Motor neuron (in vitro differentiated cells): ENCODE measurements around the gene TRMT44. TPM values are rescaled to one million over a fixed set of nuclear protein-coding genes. Genes with fewer than 3 reads are reported as not detected.

Experiments
- ATAC-seq, 8 experiments: fragments of 200-7000 bp; cut with Tn5 transposase; replicated peaks in 6 of 8; 2 replicates each; pipeline ENCODE4 v1.8.0; 2021; ENCODE audit warnings: mild to moderate bottlenecking in 8 of 8, moderate library complexity in 8 of 8
- H3K27ac ChIP-seq, 2 donors: fragments of 250-450 bp; sonication (Bioruptor Pico); 2 replicates each; pipeline ENCODE4 v1.9.0; 2021; ENCODE audit warnings: antibody characterized with exemption in 2 of 2, mild to moderate bottlenecking in 2 of 2, moderate library complexity in 1 of 2
- H3K4me1 ChIP-seq, 2 donors: fragments of 250-450 bp; sonication (Bioruptor Pico); replicated peaks in 1 of 2; 2 replicates each; pipeline ENCODE4 v1.6.1; 2021; ENCODE audit warnings: antibody characterized with exemption in 2 of 2, mild to moderate bottlenecking in 2 of 2, moderate library complexity in 1 of 2
- H3K4me3 ChIP-seq, 5 donors: fragments of 250-450 bp; sonication (Bioruptor Pico); 2 replicates each; pipeline ENCODE4 v1.9.0; 2021; ENCODE audit warnings: antibody characterized with exemption in 5 of 5, mild to moderate bottlenecking in 5 of 5, moderate library complexity in 4 of 5
- WGBS, 10 experiments: fragments of 450-650 bp; shearing (Covaris generic); methylation state at CpG; one replicate each; pipeline ENCODE4 v1.0.0; 2022; 5-methylcytosine and 5-hydroxymethylcytosine counted together
- in situ Hi-C, 9 experiments: fragments of 400-800 bp; cut with MboI; loops; one replicate each; pipeline ENCODE4 v1.15.0; 2021; ENCODE audit warnings: low sequenced_read_pairs in 9 of 9, low pct_unique_long_range_greater_than_20kb in 2 of 9; ENCODE audit not compliant: unreplicated experiment in 9 of 9
- total RNA-seq, 8 experiments: library from RNA; unstranded; fragments of 300-600 nt; gene quantifications; 2 replicates each; pipeline versions ENCODE4 v1.2.3 to v1.2.4, GENCODE V29; 2022

The TRMT44 gene
- total RNA-seq, 8 experiments from 2014 or later, result 7.9 to 18.4 (median 11.1) TPM

GRCh38 chr4:8516996-8517550, 76.5 kb downstream of the TRMT44 start:
- WGBS, 10 experiments, result 0 to 69% (median 48%) methylated on average over 1 to 4 of the region's 5 CpGs; no CpG with 5 or more reads in 5 of the 10 experiments
- no peak overlapping the region for H3K27ac ChIP-seq
- ATAC-seq, result peak in 1 of 8 experiments; percentile 12
- in situ Hi-C loops, result no loop called here
- no peak overlapping the region for H3K4me3 ChIP-seq
- no peaks in the 10 kb centered on the region for H3K4me1 ChIP-seq

- H3K4me3 ChIP-seq, result no peak overlapping the region
- no peak overlapping the region for H3K27ac ChIP-seq
- ATAC-seq, result peak in 2 of 8 experiments; percentile 21 to 65
- H3K4me1 ChIP-seq, result no peaks in the 10 kb centered on the region
- in situ Hi-C loops, result no loop called here
- WGBS, 10 experiments, result 20 to 100% (median 80%) methylated on average over 1 to 4 of the region's 13 CpGs; no CpG with 5 or more reads in 5 of the 10 experiments
Observed at GRCh38 chr4:8517946-8518345, 77.4 kb downstream of the TRMT44 start.

GRCh38 chr4:8522160-8523120, 81.9 kb downstream of the TRMT44 start:
- WGBS, 10 experiments, result 60 to 100% (median 84%) methylated on average over 2 to 12 of the region's 24 CpGs; no CpG with 5 or more reads in 1 of the 10 experiments
- Histone ChIP-seq H3K4me1 (no peaks in the 10 kb centered on the region), H3K4me3 (no peak overlapping the region), H3K27ac (no peak overlapping the region)
- no peak for ATAC-seq
- in situ Hi-C loops, result no loop called here

- Histone ChIP-seq H3K4me3 (no peak overlapping the region), H3K27ac (no peak overlapping the region), H3K4me1 (no peaks in the 10 kb centered on the region)
- ATAC-seq, result no peak
- WGBS, 10 experiments, result 40 to 100% (median 88%) methylated on average over 1 to 5 of the region's 13 CpGs; no CpG with 5 or more reads in 5 of the 10 experiments
- in situ Hi-C loops, result no loop called here
Observed at GRCh38 chr4:8523175-8523574, 82.6 kb downstream of the TRMT44 start.

GRCh38 chr4:8523766-8524165, 83.2 kb downstream of the TRMT44 start:
- no peak for ATAC-seq
- H3K4me3 ChIP-seq, result no peak overlapping the region
- WGBS, 10 experiments, result 50 to 100% (median 88%) methylated on average over 1 to 2 of the region's 3 CpGs; no CpG with 5 or more reads in 4 of the 10 experiments
- in situ Hi-C loops, result no loop called here
- no peak overlapping the region for H3K27ac ChIP-seq
- no peaks in the 10 kb centered on the region for H3K4me1 ChIP-seq

- H3K4me3 ChIP-seq, result no peak overlapping the region
- in situ Hi-C loops, result no loop called here
- no peak overlapping the region for H3K27ac ChIP-seq
- WGBS, 10 experiments, result 10 to 85% (median 55%) methylated on average over 2 to 5 of the region's 12 CpGs; no CpG with 5 or more reads in 3 of the 10 experiments
- ATAC-seq, result no peak
- H3K4me1 ChIP-seq, result no peaks in the 10 kb centered on the region
Observed at GRCh38 chr4:8524595-8525382, 84.2 kb downstream of the TRMT44 start.

GRCh38 chr4:8525383-8526120, 85.0 kb downstream of the TRMT44 start:
- no peak overlapping the region for H3K4me3 ChIP-seq
- WGBS, 10 experiments, result 29 to 88% (median 60%) methylated on average over 1 to 5 of the region's 16 CpGs; no CpG with 5 or more reads in 3 of the 10 experiments
- no peaks in the 10 kb centered on the region for H3K4me1 ChIP-seq
- peak in 1 of 8 experiments; percentile 47 for ATAC-seq
- H3K27ac ChIP-seq, result no peak overlapping the region
- in situ Hi-C loops, result no loop called here

Other genes starting within 250 kb of the TRMT44 start
- 10 to 100 TPM in 2 of 8 experiments, 1 to 10 TPM in 4, under 1 TPM in 2; 0.96 to 22.2 (median 3.6) TPM for gene SH3TC1, start 241.5 kb upstream of the TRMT44 start, total RNA-seq
- 100 to 1,000 TPM in 1 of 8 experiments, 1 to 10 TPM in 6, under 1 TPM in 1; 0.54 to 101 (median 1.8) TPM for gene HTRA3, start 171.0 kb upstream of the TRMT44 start, total RNA-seq
- 10 to 100 TPM in 6 of 8 experiments, 1 to 10 TPM in 2; 6.9 to 19.7 (median 12.6) TPM for gene ACOX3, start 54 bp upstream of the TRMT44 start, total RNA-seq
- 1 to 10 TPM in 2 of 8 experiments, under 1 TPM in 6; 0.05 to 1.9 (median 0.59) TPM for gene GPR78, start 139.6 kb downstream of the TRMT44 start, total RNA-seq
- gene CPZ, start 152.0 kb downstream of the TRMT44 start, total RNA-seq, result 10 to 100 TPM in 2 of 8 experiments, 1 to 10 TPM in 1, under 1 TPM in 3, not detected in 2; 0.11 to 48.4 (median 1.4) TPM